SK-N-SH treated with all-trans-retinoic acid at 6 μM for 48 hours (cell line): Measurements from ENCODE around the gene RCOR1.

ENCODE experiments used
- ATAC-seq: fragments of 200-7000 bp; cut with Tn5 transposase; 3 replicates; pipeline ENCODE4 v1.9.1; 2020; ENCODE audit warnings: mild to moderate bottlenecking, moderate library complexity
- ARNTL ChIP-seq: fragments of 450-650 bp; formaldehyde crosslinking; IDR thresholded peaks from 2 replicates; pipeline ENCODE4 v1.5.0; 2020; ENCODE audit warnings: low read depth, mild to moderate bottlenecking, moderate library complexity, borderline replicate concordance
- BACH2 ChIP-seq: fragments of 250-450 bp; sonication (Bioruptor Pico); IDR thresholded peaks from 2 replicates; pipeline ENCODE4 v1.9.0; 2021; ENCODE audit warnings: mild to moderate bottlenecking, borderline replicate concordance
- CSDC2 ChIP-seq: fragments of 250-450 bp; sonication (Bioruptor Pico); IDR thresholded peaks from 2 replicates; pipeline ENCODE4 v1.5.0; 2020; ENCODE audit warnings: mild to moderate bottlenecking, moderate library complexity
- ESRRG ChIP-seq: fragments of 250-450 bp; sonication (Bioruptor Pico); IDR thresholded peaks from 2 replicates; pipeline ENCODE4 v1.6.1; 2021; ENCODE audit warnings: mild to moderate bottlenecking
- GLIS3 ChIP-seq: fragments of 250-450 bp; sonication (Bioruptor Pico); IDR thresholded peaks from 2 replicates; pipeline ENCODE4 v1.5.0; 2020; ENCODE audit warnings: mild to moderate bottlenecking, moderate library complexity
- OSR1 ChIP-seq: fragments of 250-450 bp; sonication (Bioruptor Pico); IDR thresholded peaks from 2 replicates; pipeline ENCODE4 v1.8.0; 2022; ENCODE audit warnings: moderate library complexity, mild to moderate bottlenecking, inconsistent platforms
- POU6F1 ChIP-seq: fragments of 250-450 bp; sonication (Bioruptor Pico); IDR thresholded peaks from 2 replicates; pipeline ENCODE4 v1.8.0; 2021; ENCODE audit warnings: low read depth, mild to moderate bottlenecking, moderate library complexity, borderline replicate concordance
- PPARA ChIP-seq: fragments of 250-450 bp; sonication (Bioruptor Pico); IDR thresholded peaks from 2 replicates; pipeline ENCODE4 v1.5.0; 2020; ENCODE audit warnings: mild to moderate bottlenecking, borderline replicate concordance
- RARB ChIP-seq: fragments of 250-450 bp; sonication (Bioruptor Pico); IDR thresholded peaks from 2 replicates; pipeline ENCODE4 v1.8.0; 2021; ENCODE audit warnings: mild to moderate bottlenecking, moderate library complexity
- TCF4 ChIP-seq: fragments of 250-450 bp; sonication (Bioruptor Pico); IDR thresholded peaks from 2 replicates; pipeline ENCODE4 v1.8.0; 2021; ENCODE audit warnings: mild to moderate bottlenecking, moderate library complexity, borderline replicate concordance
- TSHZ2 ChIP-seq: fragments of 250-450 bp; sonication (Bioruptor Pico); IDR thresholded peaks from 2 replicates; pipeline ENCODE4 v1.5.0; 2020; ENCODE audit warnings: mild to moderate bottlenecking, moderate library complexity
- ZFP3 ChIP-seq: fragments of 250-450 bp; sonication (Bioruptor Pico); IDR thresholded peaks from 2 replicates; pipeline ENCODE4 v1.5.0; 2020; ENCODE audit warnings: mild to moderate bottlenecking, moderate library complexity
- ZFP30 ChIP-seq: fragments of 450-650 bp; formaldehyde crosslinking; IDR thresholded peaks from 2 replicates; pipeline ENCODE4 v1.5.0; 2022; ENCODE audit warnings: mild to moderate bottlenecking, moderate library complexity
- ZNF565 ChIP-seq: fragments of 450-650 bp; formaldehyde crosslinking; conservative IDR thresholded peaks from 2 replicates; pipeline ENCODE4 v1.5.0; 2020; ENCODE audit warnings: low read depth, mild to moderate bottlenecking, moderate library complexity
- ZNF70 ChIP-seq: fragments of 450-650 bp; formaldehyde crosslinking; IDR thresholded peaks from 2 replicates; pipeline ENCODE4 v1.5.0; 2020; ENCODE audit warnings: mild to moderate bottlenecking, moderate library complexity
- ZNF8 ChIP-seq: fragments of 450-650 bp; formaldehyde crosslinking; IDR thresholded peaks from 2 replicates; pipeline ENCODE4 v1.5.0; 2020; ENCODE audit warnings: mild to moderate bottlenecking, moderate library complexity
- TF ChIP-seq, protein P1 (sequence below): fragments of 250-450 bp; sonication (Bioruptor Pico); IDR thresholded peaks from 2 replicates; pipeline ENCODE4 v1.5.1; 2020; ENCODE audit warnings: low read depth, mild to moderate bottlenecking, moderate library complexity
- TF ChIP-seq, protein P2 (sequence below): fragments of 250-450 bp; sonication (Bioruptor Pico); IDR thresholded peaks from 2 replicates; pipeline ENCODE4 v1.5.1; 2021; ENCODE audit warnings: mild to moderate bottlenecking, moderate library complexity

RCOR1 gene

DNA sequence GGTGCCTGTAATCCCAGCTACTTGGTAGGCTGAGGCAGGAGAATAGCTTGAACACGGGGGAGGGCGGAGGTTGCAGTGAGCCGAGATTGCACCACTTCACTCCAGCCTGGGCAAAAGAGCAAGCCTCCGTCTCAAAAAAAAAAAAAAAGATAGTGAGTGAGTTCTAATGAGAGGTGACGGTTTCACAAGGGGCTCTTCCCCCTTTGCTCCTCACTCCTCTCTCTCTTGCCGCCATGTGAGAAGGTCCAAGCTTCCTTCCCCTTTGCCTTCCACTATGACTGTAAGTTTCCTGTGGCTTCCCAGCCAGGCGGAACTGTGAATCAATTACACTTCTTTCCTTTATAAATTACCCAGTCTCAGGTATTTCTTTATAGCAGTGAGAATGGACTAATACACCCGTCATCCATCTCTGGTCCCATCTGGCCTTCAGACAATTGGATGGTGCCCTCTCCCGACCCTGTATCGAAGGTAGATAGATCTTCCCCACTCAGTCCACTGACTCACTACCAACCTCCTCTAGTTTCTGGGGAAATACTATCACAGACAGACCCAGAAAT lies 27.0 kb upstream of the RCOR1 start (continued):
- TF ChIP-seq, protein P1, sequence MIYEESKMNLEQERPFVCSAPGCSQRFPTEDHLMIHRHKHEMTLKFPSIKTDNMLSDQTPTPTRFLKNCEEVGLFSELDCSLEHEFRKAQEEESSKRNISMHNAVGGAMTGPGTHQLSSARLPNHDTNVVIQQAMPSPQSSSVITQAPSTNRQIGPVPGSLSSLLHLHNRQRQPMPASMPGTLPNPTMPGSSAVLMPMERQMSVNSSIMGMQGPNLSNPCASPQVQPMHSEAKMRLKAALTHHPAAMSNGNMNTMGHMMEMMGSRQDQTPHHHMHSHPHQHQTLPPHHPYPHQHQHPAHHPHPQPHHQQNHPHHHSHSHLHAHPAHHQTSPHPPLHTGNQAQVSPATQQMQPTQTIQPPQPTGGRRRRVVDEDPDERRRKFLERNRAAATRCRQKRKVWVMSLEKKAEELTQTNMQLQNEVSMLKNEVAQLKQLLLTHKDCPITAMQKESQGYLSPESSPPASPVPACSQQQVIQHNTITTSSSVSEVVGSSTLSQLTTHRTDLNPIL (CRISPR knock-in tag) = no peak
- TF ChIP-seq POU6F1 (no peak), ESRRG (CRISPR knock-in tag) (no peak), ZNF565 (CRISPR knock-in tag) (no peak)

DNA sequence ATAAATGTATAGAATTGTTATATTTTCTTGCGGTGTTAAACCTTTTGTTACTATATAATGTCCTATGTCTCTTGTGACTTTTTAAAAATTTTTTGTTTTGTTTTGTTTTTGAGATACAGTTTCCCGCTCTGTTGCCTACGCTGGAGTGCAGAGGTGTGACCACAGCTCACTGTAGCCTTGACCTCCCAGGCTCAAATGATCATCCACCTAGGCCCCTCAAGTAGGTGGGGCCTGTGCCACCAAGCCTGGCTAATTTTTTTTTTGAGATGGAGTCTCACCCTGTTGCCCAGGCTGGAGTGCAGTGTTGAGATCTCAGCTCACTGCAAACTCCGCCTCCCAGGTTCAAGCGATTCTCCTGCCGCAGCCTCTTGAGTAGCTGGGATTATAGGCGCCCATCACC lies 26.5 kb upstream of the RCOR1 start:
- ATAC-seq = no peak
- TF ChIP-seq ZFP3 (CRISPR knock-in tag) = no peak
- TF ChIP-seq PPARA (CRISPR knock-in tag) = no peak
- TF ChIP-seq ZFP30 (CRISPR knock-in tag) = no peak

DNA sequence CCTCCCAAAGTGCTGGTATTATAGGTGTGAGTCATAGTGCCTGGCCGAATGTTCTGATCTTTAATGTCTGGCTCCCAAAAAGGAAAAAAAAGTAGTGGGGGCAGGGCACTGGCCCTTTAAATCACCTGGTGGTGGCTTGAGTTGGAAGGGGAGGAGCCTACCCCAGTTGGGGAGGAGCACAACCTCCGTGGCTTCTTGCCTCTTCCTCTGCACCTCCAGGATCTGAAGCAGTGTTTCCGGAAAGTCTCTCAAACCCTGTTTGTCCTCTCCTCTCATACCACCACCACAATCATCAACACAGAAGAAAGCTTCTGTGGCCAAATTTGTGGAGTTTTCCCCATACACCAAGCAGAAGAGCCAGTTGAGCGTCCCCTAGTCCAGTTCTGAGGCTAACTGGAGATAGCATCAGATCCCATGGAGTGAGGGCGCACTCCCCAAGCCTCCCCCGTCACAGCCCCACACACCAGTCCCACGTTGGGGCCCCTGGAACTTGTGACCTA lies 24.3 kb upstream of the RCOR1 start:
- no peak for ATAC-seq

More for the DNA sequence above, 24.3 kb upstream of the RCOR1 start:
- TF ChIP-seq RARB (CRISPR knock-in tag) (no peak), CSDC2 (no peak), BACH2 (CRISPR knock-in tag) (no peak), OSR1 (no peak), ARNTL (no peak), ESRRG (CRISPR knock-in tag) (no peak), ZNF8 (no peak), ZNF70 (CRISPR knock-in tag) (no peak), ZFP3 (CRISPR knock-in tag) (no peak), TCF4 (CRISPR knock-in tag) (no peak), GLIS3 (no peak), PPARA (CRISPR knock-in tag) (no peak), ZNF565 (CRISPR knock-in tag) (no peak), POU6F1 (no peak), TSHZ2 (CRISPR knock-in tag) (no peak)
- TF ChIP-seq, protein P2, sequence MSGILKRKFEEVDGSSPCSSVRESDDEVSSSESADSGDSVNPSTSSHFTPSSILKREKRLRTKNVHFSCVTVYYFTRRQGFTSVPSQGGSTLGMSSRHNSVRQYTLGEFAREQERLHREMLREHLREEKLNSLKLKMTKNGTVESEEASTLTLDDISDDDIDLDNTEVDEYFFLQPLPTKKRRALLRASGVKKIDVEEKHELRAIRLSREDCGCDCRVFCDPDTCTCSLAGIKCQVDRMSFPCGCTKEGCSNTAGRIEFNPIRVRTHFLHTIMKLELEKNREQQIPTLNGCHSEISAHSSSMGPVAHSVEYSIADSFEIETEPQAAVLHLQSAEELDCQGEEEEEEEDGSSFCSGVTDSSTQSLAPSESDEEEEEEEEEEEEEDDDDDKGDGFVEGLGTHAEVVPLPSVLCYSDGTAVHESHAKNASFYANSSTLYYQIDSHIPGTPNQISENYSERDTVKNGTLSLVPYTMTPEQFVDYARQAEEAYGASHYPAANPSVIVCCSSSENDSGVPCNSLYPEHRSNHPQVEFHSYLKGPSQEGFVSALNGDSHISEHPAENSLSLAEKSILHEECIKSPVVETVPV = no peak
- TF ChIP-seq, protein P1 (CRISPR knock-in tag) = no peak
